ENCODE measurements around the gene BLOC1S4.

- TF ChIP-seq CTCF (IDR thresholded peaks at IDR 0.05) (no peak), POLR2A (IDR thresholded peaks at IDR 0.05) (no peak)
Measured at GRCh38 chr4:6719611-6720179, 3.7 kb downstream of the BLOC1S4 start.
